Uterus (tissue), 4 donors: Measurements from ENCODE around the gene ZP1. TPM values are rescaled to one million over a fixed set of nuclear protein-coding genes. Genes with fewer than 3 reads are reported as not detected.
A peak's percentile ranks its signal among the peaks of the same experiment; 100 is the strongest.

Source experiments
- DNase-seq, 2 donors: peaks; one replicate each; pipeline ENCODE4 v3.0.0-alpha.2; 2019 to 2020
- H3K27ac ChIP-seq, 2 donors: fragments of 200-600 bp; sonication (generic); 1 replicate in 1 of 2; 2 replicates in 1 of 2; pipeline ENCODE4 v1.5.1; 2016 to 2018
- H3K27me3 ChIP-seq, 2 donors: fragments of 200-600 bp; sonication (generic); one replicate each; pipeline ENCODE4 v1.5.1; 2018 to 2019; ENCODE audit warnings: control low read depth in 1 of 2
- H3K36me3 ChIP-seq, 2 donors: fragments of 200-600 bp; sonication (generic); one replicate each; pipeline ENCODE4 v1.5.1; 2019; ENCODE audit warnings: control low read depth in 1 of 2
- H3K4me1 ChIP-seq, 2 donors: fragments of 200-600 bp; sonication (generic); one replicate each; pipeline ENCODE4 v1.5.1; 2018 to 2019; ENCODE audit warnings: control low read depth in 1 of 2
- H3K4me3 ChIP-seq, 2 donors: fragments of 200-600 bp; sonication (generic); 1 replicate in 1 of 2; 2 replicates in 1 of 2; pipeline ENCODE4 v1.5.1; 2018 to 2019; ENCODE audit warnings: mild to moderate bottlenecking in 1 of 2
- H3K9me3 ChIP-seq, 2 donors: fragments of 200-600 bp; sonication (generic); one replicate each; pipeline ENCODE4 v1.5.1; 2019; ENCODE audit warnings: control low read depth in 1 of 2
- CTCF ChIP-seq, 4 experiments: fragments of 200-600 bp in 2 of 4; fragments of 450-650 bp in 2 of 4; sonication (generic) in 2 of 4; IDR thresholded peaks; one replicate each; pipeline ENCODE4 v1.5.1; 2016 to 2019; ENCODE audit warnings: antibody characterized with exemption in 4 of 4, mild to moderate bottlenecking in 2 of 4, moderate library complexity in 1 of 4
- POLR2A ChIP-seq, 2 donors: fragments of 450-650 bp; IDR thresholded peaks; one replicate each; pipeline ENCODE4 v1.6.1; 2016; ENCODE audit warnings: antibody characterized with exemption in 2 of 2, mild to moderate bottlenecking in 1 of 2, moderate library complexity in 1 of 2
- intact Hi-C: fragments of 100-400 bp; cut with DNase I; formaldehyde crosslinking; loops from one replicate; pipeline ENCODE4 v1.15.1; 2023; ENCODE audit warnings: low total_unique reads
- total RNA-seq, 4 donors: library from RNA; depleted of rRNA in 3 of 4; stranded (reverse); fragments of >200 nt in 3 of 4; gene quantifications; one replicate each; pipeline versions ENCODE4 v1.1.0 to v1.2.4, GENCODE V29; 2014 to 2023
- donor health status: DM: yes; HTN: yes; CAD: no.

Gene ZP1
- total RNA-seq, 4 donors from 2014 or later: not detected

GRCh38 chr11:60835534-60835846 lies 31.9 kb upstream of the ZP1 start:
- no peak for DNase-seq
- H3K4me1 ChIP-seq: no peaks in the 10 kb centered on the region
- H3K4me3 ChIP-seq: no peak overlapping the region
- H3K27ac ChIP-seq: no peak overlapping the region
- H3K27me3 ChIP-seq: no peaks in the 10 kb centered on the region
- intact Hi-C loops: loop anchor here (10.0 kb wide), 1 partner anchor 339 kb away; no protein-coding TSS in a partner anchor
- H3K9me3 ChIP-seq: no peaks in the 10 kb centered on the region
- TF ChIP-seq POLR2A (IDR thresholded peaks at IDR 0.05): no peak
- H3K36me3 ChIP-seq: no peaks in the 10 kb centered on the region

DNA sequence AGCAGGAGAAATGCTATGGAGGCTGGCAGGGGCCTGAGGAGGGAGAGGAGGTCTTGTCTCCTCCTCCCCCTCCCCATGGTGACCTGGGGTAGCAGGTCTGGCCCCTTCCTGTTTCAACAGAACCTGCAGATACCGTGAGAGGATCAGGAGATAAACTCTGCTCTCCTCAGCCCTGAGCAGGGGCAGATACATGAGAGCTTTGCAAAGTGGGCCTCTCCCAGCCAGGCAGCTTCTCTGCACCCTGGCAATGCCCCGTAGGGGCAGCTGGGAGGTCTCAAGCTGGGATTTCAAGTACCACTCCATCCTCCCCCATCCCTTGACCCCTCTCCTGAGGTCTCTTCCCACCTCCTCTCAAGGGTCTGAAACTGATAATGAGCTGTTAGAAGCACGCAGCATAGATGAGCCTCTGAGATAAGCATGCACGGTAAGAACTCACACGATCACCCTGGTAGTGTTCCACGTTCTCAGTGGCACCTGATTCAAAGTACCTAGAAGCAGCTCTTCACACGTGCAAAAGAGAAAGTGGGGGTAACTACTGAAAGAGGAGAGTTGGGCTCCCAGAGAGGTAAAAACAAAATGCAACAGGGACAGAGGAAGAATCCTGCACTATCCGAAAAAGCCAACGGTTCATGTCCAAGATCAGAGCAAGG lies 30.4 kb upstream of the ZP1 start:
- no peak for DNase-seq
- Histone ChIP-seq H3K27me3 (no peaks in the 10 kb centered on the region), H3K4me1 (peaks cover 0 to 4% of the 10 kb centered on the region in 2 donors), H3K9me3 (no peaks in the 10 kb centered on the region), H3K4me3 (no peak overlapping the region), H3K27ac (no peak overlapping the region), H3K36me3 (no peaks in the 10 kb centered on the region)
- no peak for TF ChIP-seq CTCF (IDR thresholded peaks at IDR 0.05)
- no peak for TF ChIP-seq POLR2A (IDR thresholded peaks at IDR 0.05)
- intact Hi-C loops: loop anchor here (10.0 kb wide), 1 partner anchor 338 kb away; no protein-coding TSS in a partner anchor

- H3K36me3 ChIP-seq: no peaks in the 10 kb centered on the region
- peaks cover 0 to 4% of the 10 kb centered on the region in 2 donors for H3K4me1 ChIP-seq
- intact Hi-C loops: loop anchor here (10.0 kb wide), 1 partner anchor 337 kb away; no protein-coding TSS in a partner anchor
- no peak overlapping the region for H3K4me3 ChIP-seq
- DNase-seq: no peak
- no peaks in the 10 kb centered on the region for H3K9me3 ChIP-seq
- H3K27me3 ChIP-seq: no peaks in the 10 kb centered on the region
- TF ChIP-seq POLR2A (IDR thresholded peaks at IDR 0.05) (no peak), CTCF (IDR thresholded peaks at IDR 0.05) (no peak)
- H3K27ac ChIP-seq: no peak overlapping the region
These were observed 29.2 kb upstream of the ZP1 start for GRCh38 chr11:60838132-60838531.

GRCh38 chr11:60840470-60841430 lies 26.6 kb upstream of the ZP1 start:
- intact Hi-C loops: loop anchor here (5.0 kb wide), 1 partner anchor 72 kb away; the partner anchor contains the start of gene TMEM109
- H3K27ac ChIP-seq: peak overlapping the region; percentile 78
- H3K4me1 ChIP-seq: peaks cover 0 to 4% of the 10 kb centered on the region in 2 donors
- no peak for TF ChIP-seq POLR2A (IDR thresholded peaks at IDR 0.05)
- TF ChIP-seq CTCF (IDR thresholded peaks at IDR 0.05): no peak
- no peaks in the 10 kb centered on the region for H3K9me3 ChIP-seq
- peak; percentile 58 to 60 for DNase-seq
- no peaks in the 10 kb centered on the region for H3K27me3 ChIP-seq
- no peaks in the 10 kb centered on the region for H3K36me3 ChIP-seq
- no peak overlapping the region for H3K4me3 ChIP-seq

GRCh38 chr11:60841797-60842667 lies 25.3 kb upstream of the ZP1 start, which contains the start of gene CCDC86:
CCDC86 (plus strand) TSS chr11:60842113; CDS start chr11:60842125, 12 bp downstream.
- Histone ChIP-seq H3K36me3 (no peaks in the 10 kb centered on the region), H3K27ac (peak within 1 kb of the TSS; percentile 78), H3K9me3 (no peaks in the 10 kb centered on the region), H3K27me3 (no peaks in the 10 kb centered on the region), H3K4me1 (peaks cover 0 to 4% of the 10 kb centered on the region in 2 donors), H3K4me3 (peak within 1 kb of the TSS; percentile 83 to 90)
- intact Hi-C loops: loop anchor here (5.0 kb wide), 1 partner anchor 70 kb away; the partner anchor contains the start of gene TMEM109
- peak; percentile 98 for DNase-seq
- TF ChIP-seq POLR2A (IDR thresholded peaks at IDR 0.05): peak in 1 of 2 donors; percentile 39
- TF ChIP-seq CTCF (IDR thresholded peaks at IDR 0.05): peak in 1 of 4 experiments; percentile 45
